H1 (cell line): ENCODE measurements around the gene PTPRR. TPM values are rescaled to one million over a fixed set of nuclear protein-coding genes. Genes with fewer than 3 reads are reported as not detected.

Experiments
- JUN ChIP-seq: IDR thresholded peaks from 2 replicates; pipeline ENCODE4 v1.6.1; 2011; ENCODE audit warnings: low read depth, mild to moderate bottlenecking, improper control_type of control experiment, low read length
- NANOG ChIP-seq: IDR thresholded peaks from 2 replicates; pipeline ENCODE4 v1.6.1; 2011; ENCODE audit warnings: low read length, low read depth, mild to moderate bottlenecking, inconsistent platforms; ENCODE audit not compliant: insufficient read depth, poor library complexity, severe bottlenecking
- RFX5 ChIP-seq: IDR thresholded peaks from 2 replicates; pipeline ENCODE4 v1.6.1; 2011; ENCODE audit warnings: low read depth, low read length, improper control_type of control experiment, borderline replicate concordance
- SAP30 ChIP-seq: fragments of 300-600 bp; sonication (generic); IDR thresholded peaks from 2 replicates; pipeline ENCODE4 v1.7.1; 2012; ENCODE audit warnings: low read length, moderate library complexity, mild to moderate bottlenecking, inconsistent platforms; ENCODE audit not compliant: insufficient read depth, insufficient replicate concordance
- SUZ12 ChIP-seq: fragments of 200-600 bp; sonication (generic); IDR thresholded peaks from 2 replicates; pipeline ENCODE4 v1.6.1; 2012; ENCODE audit warnings: mild to moderate bottlenecking, inconsistent platforms, low read length, moderate library complexity, mixed read lengths
- polyA plus RNA-seq, 7 experiments: library from polyadenylated mRNA; depleted of rRNA in 3 of 7; stranded (reverse) in 5 of 7; unstranded in 2 of 7; fragments of >200 nt in 5 of 7; fragments of 200-250 nt in 2 of 7; gene quantifications; 1 replicate in 5 of 7; 2 replicates in 1 of 7; 4 replicates in 1 of 7; pipeline versions ENCODE4 v1.2.1 to v1.2.3, GENCODE V29; 2011 to 2013; ENCODE audit warnings: missing spikeins in 2 of 7, mixed read lengths in 2 of 7
- total RNA-seq: library from RNA; stranded (reverse); fragmentation: NEBNext Ultra II Directional; extraction: Animal tissue kit (Norgen Biotek cat#: 25700); gene quantifications from 2 replicates; pipeline ENCODE4 v1.2.1, GENCODE V29; 2021

PTPRR gene
- total and polyA plus RNA-seq, 2 of the 8 experiments (the other 6 are each of a cell fraction or from before 2014, with no cell fraction given) = 0.07 to 0.35 TPM

GRCh38 chr12:70853326-70853725 lies 67.2 kb downstream of the PTPRR start (continued):
- TF ChIP-seq SUZ12 (no peak), SAP30 (no peak), JUN (no peak), RFX5 (no peak), NANOG (no peak)
